ENCODE measurements around the gene OR2T6. TPM values are rescaled to one million over a fixed set of nuclear protein-coding genes. Genes with fewer than 3 reads are reported as not detected.

OR2T6 gene
- total and polyA plus RNA-seq, 11 donors, result not detected

- DNase-seq (no peak), ATAC-seq (no peak)
- H3K9me3 ChIP-seq, result peaks cover 0 to 16% (median 3%) of the 10 kb centered on the region in 12 donors
- TF ChIP-seq CTCF (IDR thresholded peaks at IDR 0.05) (no peak), POLR2A (IDR thresholded peaks at IDR 0.05) (no peak)
- H3K27me3 ChIP-seq, result no peaks in the 10 kb centered on the region
- no peak within 1 kb of the TSS for H3K4me3 ChIP-seq
- no peaks in the 10 kb centered on the region for H3K36me3 ChIP-seq
- 29 to 49% (median 38%) methylated on average over 3 of the region's 3 CpGs for WGBS, 4 donors
- no peaks in the 10 kb centered on the region for H3K4me1 ChIP-seq
- intact Hi-C loops (cut with DNase I), result no loop called here
- no peak within 1 kb of the TSS for H3K27ac ChIP-seq
Measured at GRCh38 chr1:248361121-248361715, 14.3 kb upstream of the OR2T6 start, which contains the start of gene OR2T4. OR2T4 (plus strand) TSS chr1:248361665; CDS start chr1:248361665, 0 bp downstream.

DNA sequence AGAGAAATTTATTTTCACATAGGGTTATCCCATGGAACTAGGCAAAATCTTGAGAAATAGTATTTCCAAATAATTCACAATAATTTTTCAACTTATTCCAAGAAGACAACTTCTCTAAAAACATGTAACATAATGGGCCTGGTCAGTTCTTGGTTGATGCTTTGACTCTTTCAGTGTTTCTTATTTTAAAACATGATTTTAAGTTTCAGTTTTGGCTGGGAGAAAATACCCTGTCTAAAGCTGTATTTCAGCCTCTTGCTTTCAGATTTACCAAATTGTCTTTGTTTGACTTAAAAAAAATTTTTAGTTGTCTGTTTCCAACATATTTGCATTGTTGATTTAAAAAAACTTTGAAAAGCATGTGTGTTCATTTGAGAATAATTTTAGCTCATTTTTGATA, 8.9 kb upstream of the OR2T6 start:
- Histone ChIP-seq H3K27ac (no peak overlapping the region), H3K9me3 (peaks cover 0 to 28% (median 3%) of the 10 kb centered on the region in 12 donors), H3K27me3 (no peaks in the 10 kb centered on the region), H3K36me3 (no peaks in the 10 kb centered on the region), H3K4me1 (no peaks in the 10 kb centered on the region), H3K4me3 (no peak overlapping the region)
- DNase-seq (no peak), ATAC-seq (no peak)
- intact Hi-C loops (cut with DNase I), result no loop called here
- TF ChIP-seq POLR2A (IDR thresholded peaks at IDR 0.05) (no peak), CTCF (IDR thresholded peaks at IDR 0.05) (no peak)

- WGBS, 4 donors, result 63 to 70% (median 65%) methylated on average over 5 of the region's 5 CpGs
Measured at GRCh38 chr1:248372394-248372793, 3.2 kb upstream of the OR2T6 start.

GRCh38 chr1:248373761-248374160, 1.8 kb upstream of the OR2T6 start:
- no peaks in the 10 kb centered on the region for H3K4me1 ChIP-seq
- no peak overlapping the region for H3K4me3 ChIP-seq
- no peaks in the 10 kb centered on the region for H3K36me3 ChIP-seq
- H3K27ac ChIP-seq, result no peak overlapping the region
- no peaks in the 10 kb centered on the region for H3K27me3 ChIP-seq
- H3K9me3 ChIP-seq, result peaks cover 0 to 17% (median 0%) of the 10 kb centered on the region in 12 donors
- intact Hi-C loops (cut with DNase I), result no loop called here
- no peak for DNase-seq
- no peak for ATAC-seq
- 69 to 83% (median 74%) methylated on average over 4 of the region's 4 CpGs for WGBS, 4 donors
- TF ChIP-seq POLR2A (IDR thresholded peaks at IDR 0.05), result no peak
- no peak for TF ChIP-seq CTCF (IDR thresholded peaks at IDR 0.05)

More at GRCh38 chr1:248372394-248372793, 3.2 kb upstream of the OR2T6 start:
- ATAC-seq, result no peak
- DNase-seq, result no peak
- H3K9me3 ChIP-seq, result peaks cover 0 to 17% (median 0%) of the 10 kb centered on the region in 12 donors
- no peaks in the 10 kb centered on the region for H3K36me3 ChIP-seq
- no peak for TF ChIP-seq POLR2A (IDR thresholded peaks at IDR 0.05)
- no peak for TF ChIP-seq CTCF (IDR thresholded peaks at IDR 0.05)
- no peaks in the 10 kb centered on the region for H3K4me1 ChIP-seq
- intact Hi-C loops (cut with DNase I), result no loop called here
- H3K27ac ChIP-seq, result no peak overlapping the region
- H3K4me3 ChIP-seq, result no peak overlapping the region
- no peaks in the 10 kb centered on the region for H3K27me3 ChIP-seq
